Activated CD4-positive, alpha-beta T cell treated with anti-CD3 and anti-CD28 coated beads, Interleukin-2, Interleukin-6, amounts not matched to agents 100 ng/mL and 50 ng/mL, durations not matched to agents 16 hours and 8 hours (primary cell): Measurements from ENCODE around the gene MAU2.
"Not testable (repeated sequence)": the region's sequence is repeated elsewhere in the genome, so short reads cannot be mapped to it uniquely, and the experiment has no call there.

Source experiments
- DNase-seq: peaks from one replicate; pipeline ENCODE4 v3.0.0-alpha.2; 2020

The MAU2 gene

DNA sequence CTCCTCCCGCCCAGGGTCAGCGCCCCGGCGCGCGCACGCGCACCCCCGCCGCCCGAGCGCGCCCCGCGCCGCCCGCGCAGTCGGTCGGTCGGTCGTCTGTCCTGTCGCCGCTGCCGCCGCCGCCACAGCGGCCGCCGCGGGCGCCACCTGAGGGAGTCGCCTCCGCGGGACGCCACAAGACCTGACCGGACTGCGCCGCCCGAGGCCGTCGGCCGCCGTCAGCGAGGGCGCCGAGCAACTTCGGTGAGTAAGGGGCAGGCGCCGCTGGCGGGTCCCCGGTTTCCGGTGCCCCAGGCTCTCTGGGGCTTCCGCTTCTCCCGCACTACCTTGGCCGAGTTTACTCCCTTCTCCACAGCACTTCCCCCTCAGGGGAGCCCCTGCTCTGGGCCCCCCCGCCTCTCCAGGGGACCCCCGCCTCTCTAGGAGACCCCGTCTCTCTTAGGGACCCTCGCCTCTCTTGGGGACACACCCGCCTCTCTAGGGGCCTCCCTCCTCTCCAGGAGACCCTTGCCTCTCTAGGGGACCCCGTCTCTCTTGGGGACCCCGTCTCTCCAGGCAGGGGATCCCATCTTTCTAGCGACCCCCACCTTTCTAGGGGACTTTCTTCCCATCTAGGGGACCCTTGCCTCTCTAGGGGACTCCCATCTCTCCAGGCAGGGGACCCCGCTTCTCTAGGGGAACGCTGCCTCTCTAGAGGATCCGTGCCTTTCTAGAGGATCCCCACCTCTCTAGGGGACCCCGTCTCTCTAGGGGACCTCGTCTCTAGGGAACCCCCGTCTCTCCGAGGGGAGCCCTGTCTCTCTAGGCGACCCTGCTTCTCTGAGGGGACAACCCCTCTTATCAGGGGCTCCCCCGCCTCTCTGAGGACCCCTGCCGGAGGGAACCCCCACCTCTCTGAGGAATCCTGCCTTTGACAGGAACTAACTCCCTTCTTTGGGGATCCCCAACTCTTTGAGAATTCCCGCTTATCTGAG, 65.6 kb downstream of the MAU2 start:
- DNase-seq = no peak

DNA sequence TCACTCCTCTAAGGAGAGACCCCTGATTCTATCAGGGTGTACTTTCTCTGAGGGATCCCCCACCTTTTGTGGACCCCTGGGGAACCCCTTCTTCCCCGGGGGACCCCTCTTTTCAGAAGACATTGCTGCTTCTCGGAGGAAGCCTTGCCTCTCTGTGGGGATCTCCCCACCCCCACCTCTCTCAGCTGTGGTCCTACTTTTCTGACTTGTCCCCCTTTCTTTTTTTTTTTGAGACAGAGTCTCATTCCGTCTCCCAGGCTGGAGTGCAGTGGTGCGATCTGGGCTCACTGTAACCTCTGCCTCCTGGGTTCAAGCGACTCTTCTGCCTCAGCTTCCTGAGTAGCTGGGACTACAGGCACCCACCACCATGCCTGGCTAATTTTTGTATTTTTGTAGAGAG, 66.5 kb downstream of the MAU2 start:
- no peak for DNase-seq

DNA sequence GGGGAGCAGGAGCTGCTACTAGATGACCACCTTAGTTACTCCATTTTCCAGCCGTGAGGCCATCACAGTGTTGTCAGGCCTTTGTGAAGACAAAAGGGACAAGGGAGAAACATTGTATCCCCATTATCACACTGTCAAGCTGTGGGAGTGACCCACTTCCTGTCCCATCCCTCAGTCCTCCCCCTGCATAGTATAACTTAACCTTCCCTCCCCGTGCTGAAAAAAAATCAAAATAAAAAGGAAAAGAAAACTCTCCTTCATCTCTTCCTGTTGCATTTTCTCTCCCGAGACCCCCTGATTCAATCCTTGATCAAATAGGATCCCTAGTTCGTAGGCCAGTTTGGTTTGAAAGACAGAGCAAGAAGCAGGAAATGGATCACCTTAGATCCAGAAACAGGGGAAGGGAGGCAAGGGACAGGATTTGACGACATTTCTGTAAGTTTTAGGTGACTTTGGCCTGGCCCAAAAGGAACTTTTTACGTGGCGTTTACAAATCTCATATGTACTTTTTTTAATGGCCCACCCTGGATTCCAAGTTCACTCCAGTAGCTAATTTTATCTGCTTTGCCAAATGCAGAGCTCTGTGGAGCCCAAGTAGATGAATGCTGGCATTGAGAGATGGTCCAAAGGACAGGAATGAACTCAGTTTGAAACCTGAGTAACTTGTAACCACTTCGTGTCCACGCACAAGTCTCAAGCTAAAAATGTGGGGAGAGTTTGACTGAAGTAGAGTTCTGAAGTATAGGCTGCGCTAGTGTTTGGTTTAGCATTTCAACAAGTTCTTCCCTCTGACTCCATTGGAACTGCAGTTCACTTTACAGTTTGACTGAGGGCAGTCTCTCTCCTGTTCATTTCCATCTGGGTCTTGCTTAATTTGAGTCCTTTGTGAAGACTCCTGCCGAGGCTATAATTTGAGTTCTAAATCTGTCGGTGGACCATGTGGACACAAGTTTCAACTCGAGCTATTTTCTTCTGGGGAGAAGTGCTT, 68.2 kb downstream of the MAU2 start:
- DNase-seq = no peak

DNA sequence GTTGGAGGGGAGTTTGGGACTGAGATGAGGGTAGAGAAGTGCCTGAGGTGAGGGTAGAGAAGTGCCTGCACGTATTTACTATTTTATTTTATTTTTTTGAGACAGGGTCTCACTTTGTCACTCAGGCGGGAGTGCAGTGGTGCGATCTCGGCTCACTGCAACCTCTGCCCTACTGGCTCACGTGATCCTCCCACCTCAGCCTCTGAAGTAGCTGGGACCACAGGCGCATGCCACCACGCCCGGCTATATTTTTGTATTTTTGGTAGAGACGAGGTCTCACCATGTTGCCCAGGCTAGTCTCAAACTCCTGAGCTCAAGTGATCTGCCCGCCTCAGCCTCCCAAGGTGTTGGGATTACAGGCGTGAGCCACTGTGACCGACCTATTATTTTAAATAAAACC, 69.1 kb downstream of the MAU2 start:
- DNase-seq = not testable (repeated sequence)

DNA sequence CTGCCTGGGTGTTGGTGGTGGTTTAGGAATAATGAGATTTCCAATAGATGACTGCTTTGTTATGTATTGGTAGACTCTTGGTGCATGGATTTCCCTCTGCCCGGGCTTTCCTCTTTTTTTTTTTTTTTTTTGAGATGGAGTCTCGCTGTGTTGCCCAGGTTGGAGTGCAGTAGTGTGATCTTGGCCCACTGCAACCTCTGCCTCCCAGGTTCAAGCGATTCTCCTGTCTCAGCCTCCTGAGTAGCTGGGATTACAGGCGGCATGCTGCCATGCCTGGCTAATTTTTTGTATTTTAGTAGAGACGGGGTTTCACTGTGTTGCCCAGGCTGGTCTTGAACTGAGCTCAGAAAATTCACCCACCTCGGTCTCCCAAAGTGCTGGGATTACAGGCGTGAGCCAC, 73.7 kb downstream of the MAU2 start:
- DNase-seq = not testable (repeated sequence)

DNA sequence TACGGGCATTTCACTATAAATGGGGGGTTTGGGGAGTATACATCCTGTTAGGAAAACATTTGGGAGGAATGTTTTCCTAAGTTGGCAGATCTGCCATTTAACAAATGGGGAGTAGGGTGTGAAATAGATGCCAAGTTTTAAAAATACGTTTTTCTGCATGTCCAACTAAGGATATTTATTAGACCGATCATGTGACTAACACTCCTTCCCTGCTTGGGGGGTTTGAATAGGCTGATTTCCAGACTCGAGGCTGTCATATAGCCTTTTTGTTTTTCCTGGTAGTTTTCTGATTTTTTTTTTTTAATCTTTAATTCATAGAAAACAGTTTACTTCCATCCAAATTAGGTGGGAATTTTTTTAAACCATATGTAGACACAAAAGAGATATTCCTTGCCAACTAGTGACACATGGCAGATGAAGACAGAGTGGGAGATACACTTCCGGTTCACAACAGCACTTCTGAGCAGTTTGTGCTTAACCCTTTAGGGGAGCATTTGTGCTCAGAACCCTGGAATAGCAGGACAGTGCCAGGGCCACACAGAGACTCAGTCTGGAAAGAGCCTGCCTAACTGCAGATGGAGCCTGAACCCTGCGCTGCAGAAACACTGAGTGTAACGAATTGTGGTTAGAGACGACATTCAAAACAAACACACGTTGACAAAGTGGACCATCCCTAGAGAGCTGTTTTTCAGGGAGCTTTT, 79.3 kb downstream of the MAU2 start:
- DNase-seq = no peak

DNA sequence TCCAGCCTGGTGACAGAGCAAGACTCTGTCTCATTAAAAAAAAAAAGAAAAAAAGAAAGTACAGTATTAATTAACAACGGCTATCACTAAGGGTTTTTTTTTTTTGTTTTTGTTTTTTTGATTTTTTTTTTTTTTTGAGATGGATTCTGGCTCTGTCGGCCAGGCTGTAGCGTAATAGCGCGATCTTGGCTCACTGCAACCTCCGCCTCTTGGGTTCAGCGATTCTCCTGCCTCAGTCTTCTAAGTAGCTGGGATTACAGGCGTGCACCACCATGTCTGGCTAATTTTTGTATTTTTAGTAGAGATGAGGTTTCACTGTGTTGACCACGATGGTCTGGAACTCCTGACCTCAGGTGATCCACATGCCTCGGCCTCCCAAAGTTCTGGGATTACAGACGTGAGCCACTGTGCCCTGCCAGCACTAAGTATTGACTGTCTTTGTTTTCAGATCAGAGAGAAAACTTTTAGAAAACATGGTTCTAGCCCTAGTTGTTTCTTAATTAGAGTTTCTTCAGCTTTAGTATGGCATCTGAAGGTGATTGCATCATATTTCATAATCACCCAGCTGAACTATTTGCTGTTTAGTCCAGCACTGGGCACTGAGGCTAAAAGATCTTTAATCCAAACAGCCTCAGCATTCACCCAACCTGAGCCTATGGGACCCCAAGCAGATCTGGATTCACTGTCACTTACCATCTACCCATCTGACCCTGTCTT, 82.2 kb downstream of the MAU2 start:
- DNase-seq = no peak

DNA sequence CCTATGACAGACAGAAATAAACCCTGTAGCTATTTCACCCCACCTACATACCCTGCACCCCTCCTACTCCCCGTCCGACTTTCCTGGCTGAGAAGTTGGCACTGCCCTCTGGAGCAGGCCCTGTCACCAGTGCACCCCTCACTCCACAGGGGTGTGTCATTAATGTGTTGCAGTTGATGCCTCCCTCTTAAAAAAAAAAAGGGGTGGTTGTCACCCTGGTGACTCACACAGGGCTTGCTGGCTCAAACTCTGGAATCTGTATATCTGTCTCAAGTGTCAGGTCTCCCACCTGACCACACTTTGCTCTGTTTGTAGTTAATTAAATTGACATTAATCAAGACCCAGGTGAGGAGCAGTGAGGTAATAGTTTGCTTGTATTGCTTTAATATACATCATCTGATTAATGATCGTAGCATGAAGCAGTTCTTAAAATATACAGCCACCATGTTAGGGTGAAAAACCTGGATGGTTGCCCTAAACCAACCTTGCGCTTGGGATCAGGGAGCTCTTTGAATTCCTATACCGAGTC, 82.8 kb downstream of the MAU2 start:
- DNase-seq = no peak

DNA sequence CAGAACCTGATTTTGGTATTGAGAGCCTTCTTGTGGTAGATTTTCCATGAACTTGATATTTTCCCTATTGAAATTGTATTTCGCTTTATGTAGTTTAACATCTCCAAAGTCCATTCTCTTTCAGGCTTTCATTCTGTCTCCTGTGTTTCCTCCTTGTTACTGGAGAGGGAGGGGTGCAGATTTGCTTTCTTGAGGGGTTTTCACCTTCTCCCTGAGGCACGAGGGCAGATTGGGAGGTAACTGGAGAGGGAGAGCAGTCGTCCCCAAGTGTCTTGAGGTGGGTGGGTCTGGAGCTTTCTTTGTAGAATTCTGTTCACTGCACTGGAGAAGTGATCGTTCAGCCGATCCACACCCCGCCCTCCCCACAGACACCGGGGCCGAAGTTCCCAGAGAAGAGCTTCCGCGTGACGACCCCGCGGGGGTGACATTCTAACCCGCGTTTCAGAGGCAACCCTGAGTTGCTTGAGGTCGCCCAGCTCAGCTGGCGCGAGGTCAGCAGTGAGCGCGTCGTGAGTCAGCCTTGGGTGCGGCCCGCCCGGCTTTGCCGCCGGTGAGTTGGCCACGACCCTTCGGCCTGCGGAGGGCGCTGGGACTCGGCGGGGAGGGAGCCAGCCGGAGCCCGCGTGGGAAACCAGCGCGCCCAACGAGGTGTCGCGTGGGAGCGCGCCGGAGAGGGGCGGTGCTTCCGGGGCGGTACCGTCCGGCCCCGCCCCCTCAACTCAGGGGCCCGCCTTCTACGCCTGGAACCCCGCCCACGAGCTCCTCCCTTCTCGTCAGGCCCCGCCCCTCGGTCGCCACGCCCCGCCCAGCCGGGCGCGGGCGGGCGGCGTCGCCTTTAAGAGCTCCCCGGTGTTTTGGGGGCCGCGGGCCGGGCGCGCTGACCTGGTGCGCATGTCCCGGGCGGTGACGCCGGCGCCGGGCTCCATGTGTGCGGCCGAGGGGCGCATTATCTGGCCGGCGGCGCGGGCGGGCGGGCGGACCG, 84.5 kb downstream of the MAU2 start, which contains the start of gene GATAD2A:
GATAD2A (plus strand) TSS at position 797 of the 982 bp plus-strand sequence. CDS start 59,671 bp downstream, outside the sequence.
- DNase-seq = peak; percentile 96

DNA sequence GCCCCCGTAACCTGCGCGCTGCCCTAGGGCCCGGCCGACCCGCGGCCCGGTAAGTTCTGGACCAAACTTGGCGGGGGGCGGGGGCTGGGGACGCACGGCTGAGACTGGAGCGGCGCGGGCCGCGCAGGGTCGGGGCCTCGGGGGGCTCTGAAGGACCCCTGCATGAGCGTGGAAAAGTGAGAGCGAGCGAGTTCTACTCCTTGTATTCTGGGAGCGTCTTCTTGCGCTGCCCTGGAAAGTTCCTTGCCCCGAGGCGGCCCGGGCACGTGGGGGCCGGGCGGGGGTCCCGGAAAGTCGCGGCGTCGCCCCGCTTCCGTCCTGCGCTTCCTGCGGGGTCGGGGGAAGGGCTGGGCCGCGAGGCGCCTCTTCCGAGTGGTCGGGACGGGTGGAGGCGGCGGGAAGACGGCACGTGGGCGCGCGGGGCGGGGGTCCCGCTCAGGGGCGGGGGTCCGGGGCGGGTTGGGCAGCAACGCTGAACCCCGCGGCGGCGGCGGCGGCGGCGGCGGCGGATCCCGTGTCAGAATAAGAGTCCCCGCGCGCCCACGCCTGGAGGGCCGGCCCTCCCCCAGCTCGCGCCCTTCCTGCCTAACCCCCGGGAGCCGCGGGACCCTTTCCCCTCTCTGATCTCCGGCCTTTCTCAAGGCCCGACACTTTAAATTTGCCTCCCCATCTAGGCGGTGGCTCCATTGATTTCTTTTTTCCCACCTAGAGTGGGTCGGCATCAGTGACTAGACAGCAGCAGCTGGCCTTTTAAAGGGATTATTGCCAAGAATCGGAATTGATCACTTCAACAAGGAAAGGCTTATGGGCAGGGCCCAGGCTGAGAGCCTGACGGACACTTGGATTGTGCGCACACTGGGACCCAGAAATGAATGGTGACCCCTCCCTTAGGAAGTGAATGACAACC, 85.6 kb downstream of the MAU2 start:
- peak; percentile 54 for DNase-seq

DNA sequence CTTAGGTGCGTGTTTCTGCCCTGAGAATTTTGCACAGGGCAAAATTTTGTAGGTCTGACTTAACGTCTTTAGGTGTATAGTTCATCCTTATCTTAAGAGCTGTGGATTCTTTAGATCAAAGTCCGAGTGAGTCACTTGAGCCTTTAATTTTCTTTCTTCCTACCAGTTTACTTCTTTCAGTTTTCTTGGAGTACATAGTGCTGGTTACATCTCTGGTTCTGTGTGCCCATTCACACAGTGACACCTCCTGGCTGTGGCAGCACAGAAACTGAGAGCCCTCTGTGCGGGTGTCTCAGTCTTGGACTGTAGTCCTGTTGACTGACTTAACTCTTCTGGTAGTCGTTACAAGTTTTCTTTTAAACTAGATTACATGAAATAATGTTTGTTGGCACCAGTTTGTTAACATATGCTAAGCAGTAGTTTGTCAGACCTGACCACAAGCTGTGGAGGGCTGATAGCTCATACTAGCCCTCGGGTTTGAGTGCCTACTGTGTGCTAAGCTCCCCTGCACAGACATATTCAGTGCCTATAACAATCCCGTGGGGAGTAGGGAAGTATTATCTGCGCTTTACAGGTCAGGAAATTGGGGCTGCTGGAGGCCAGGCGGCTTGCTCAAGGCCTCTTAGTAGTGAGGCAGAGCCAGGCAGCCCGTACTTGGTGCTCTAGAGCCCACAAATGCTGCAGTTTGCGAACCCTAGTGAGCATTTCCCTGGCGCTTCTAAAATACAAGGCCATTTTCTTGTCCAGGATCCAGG, 86.4 kb downstream of the MAU2 start:
- DNase-seq = peak; percentile 73

DNA sequence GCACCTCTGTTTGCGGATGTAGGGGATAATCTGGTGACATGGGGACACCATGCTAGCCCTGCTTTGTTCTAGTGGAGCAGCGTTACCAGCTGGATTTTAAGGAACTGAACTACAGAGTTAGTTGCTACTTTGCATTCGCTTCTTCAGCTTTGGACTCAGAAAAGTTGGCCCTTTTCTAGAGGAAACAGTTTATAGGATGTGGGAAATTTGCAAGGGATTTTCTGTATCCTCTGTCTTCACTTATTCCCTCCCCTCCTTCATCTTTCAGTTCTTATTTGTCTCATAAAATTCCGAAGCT, 87.0 kb downstream of the MAU2 start:
- no peak for DNase-seq
